Keratinocyte (primary cell): ENCODE data around the gene ADAMTSL5. TPM values are rescaled to one million over a fixed set of nuclear protein-coding genes. Genes with fewer than 3 reads are reported as not detected.

Experiments used
- DNase-seq: peaks from one replicate; pipeline ENCODE4 v3.0.0-alpha.2; 2011; ENCODE audit warnings: low read depth, missing footprints, low spot score
- FAIRE-seq: peaks from 2 replicates; lab custom pipeline; 2011; peaks lifted over from hg19 to GRCh38; lab: Jason Lieb, UNC
- H2AFZ ChIP-seq: 2 replicates; pipeline ENCODE4 v1.6.0; 2012; ENCODE audit warnings: low read length, control low read depth, inconsistent platforms; ENCODE audit not compliant: control insufficient read depth
- H3K27ac ChIP-seq: 2 replicates; pipeline ENCODE4 v1.5.1; 2011; ENCODE audit warnings: low read length; ENCODE audit not compliant: control insufficient read depth, insufficient read depth
- H3K27me3 ChIP-seq: 3 replicates; pipeline ENCODE4 v1.6.0; 2011; ENCODE audit warnings: low read length; ENCODE audit not compliant: control insufficient read depth, insufficient read depth; ENCODE audit errors: extremely low read depth
- H3K36me3 ChIP-seq, 2 experiments: 2 replicates in 1 of 2; 3 replicates in 1 of 2; pipeline ENCODE4 v1.5.1; 2011; ENCODE audit warnings: low read length in 2 of 2, mild to moderate bottlenecking in 1 of 2; ENCODE audit not compliant: control insufficient read depth in 2 of 2, insufficient read depth in 2 of 2; ENCODE audit errors: extremely low read depth in 1 of 2
- H3K4me1 ChIP-seq: 3 replicates; pipeline ENCODE4 v1.5.1; 2011; ENCODE audit warnings: low read length; ENCODE audit not compliant: control insufficient read depth, insufficient read depth; ENCODE audit errors: extremely low read depth
- H3K4me2 ChIP-seq: 3 replicates; pipeline ENCODE4 v1.6.0; 2011; ENCODE audit warnings: low read depth, low read length; ENCODE audit not compliant: control insufficient read depth, insufficient read depth; ENCODE audit errors: extremely low read depth
- H3K4me3 ChIP-seq, 3 experiments: fragments of 200-600 bp in 1 of 3; sonication (generic) in 1 of 3; 2 replicates in 2 of 3; 3 replicates in 1 of 3; pipeline ENCODE4 v1.5.1; 2011 to 2016; ENCODE audit warnings: low read length in 3 of 3, mild to moderate bottlenecking in 3 of 3, control low read depth in 2 of 3, inconsistent platforms in 1 of 3, low read depth in 1 of 3, mixed read lengths in 1 of 3, mixed run types in 1 of 3, moderate library complexity in 1 of 3; ENCODE audit not compliant: control insufficient read depth in 2 of 3, insufficient read depth in 2 of 3; ENCODE audit errors: extremely low read depth in 1 of 3
- H3K79me2 ChIP-seq: 2 replicates; pipeline ENCODE4 v1.6.0; 2012; ENCODE audit warnings: low read length; ENCODE audit not compliant: control insufficient read depth, insufficient read depth
- H3K9ac ChIP-seq: 3 replicates; pipeline ENCODE4 v1.6.0; 2011; ENCODE audit warnings: low read length; ENCODE audit not compliant: control insufficient read depth, insufficient read depth; ENCODE audit errors: extremely low read depth
- H3K9me1 ChIP-seq: 3 replicates; pipeline ENCODE4 v1.6.0; 2011; ENCODE audit warnings: low read length; ENCODE audit not compliant: control insufficient read depth, insufficient read depth; ENCODE audit errors: extremely low read depth
- H3K9me3 ChIP-seq: 2 replicates; pipeline ENCODE4 v1.5.1; 2012; ENCODE audit warnings: low read depth, low read length; ENCODE audit not compliant: control insufficient read depth
- H4K20me1 ChIP-seq: 3 replicates; pipeline ENCODE4 v1.6.0; 2011; ENCODE audit warnings: low read length; ENCODE audit not compliant: control insufficient read depth, insufficient read depth; ENCODE audit errors: extremely low read depth
- CTCF ChIP-seq, 3 experiments: IDR thresholded peaks in 1 of 3; conservative IDR thresholded peaks in 1 of 3; optimal IDR thresholded peaks in 1 of 3; 2 replicates in 2 of 3; 3 replicates in 1 of 3; pipeline versions ENCODE3 to v1.5.1; 2011; ENCODE audit warnings: low read length in 3 of 3, mild to moderate bottlenecking in 3 of 3, moderate library complexity in 2 of 3, control low read depth in 1 of 3, inconsistent platforms in 1 of 3; ENCODE audit not compliant: insufficient read depth in 2 of 3; ENCODE audit errors: extremely low read depth in 1 of 3
- EZH2 ChIP-seq: IDR thresholded peaks from one replicate; pipeline ENCODE4 v1.6.1; 2012; ENCODE audit warnings: inconsistent platforms, mild to moderate bottlenecking, low read length, moderate library complexity
- dilution Hi-C: fragments of 300-500 bp; cut with MboI; formaldehyde crosslinking; loops from one replicate; pipeline ENCODE4 v1.7.0; 2020; ENCODE audit warnings: low sequenced_read_pairs; ENCODE audit not compliant: extremely low pct_ligation_motif_present
- polyA plus RNA-seq, 5 experiments: library from polyadenylated mRNA; depleted of rRNA in 3 of 5; stranded (reverse) in 3 of 5; stranded (forward) in 1 of 5; unstranded in 1 of 5; fragments of >200 nt; gene quantifications; 1 replicate in 1 of 5; 2 replicates in 3 of 5; 3 replicates in 1 of 5; pipeline versions ENCODE4 v1.2.1 to v1.2.3, GENCODE V29; 2011 to 2012; ENCODE audit warnings: missing spikeins in 2 of 5, low read depth in 1 of 5, low replicate concordance in 1 of 5

Gene ADAMTSL5
- polyA plus RNA-seq, 1 donor (not counting 4 experiments of a cell fraction or from before 2014, with no cell fraction given): 4.2 TPM

- DNase-seq: no peak
- H3K4me1 ChIP-seq: peaks cover 17% of the 10 kb centered on the region
- H3K27me3 ChIP-seq: peaks cover 19% of the 10 kb centered on the region
- FAIRE-seq: no peak
- H3K9me1 ChIP-seq: no peaks in the 10 kb centered on the region
- H3K9ac ChIP-seq: no peak overlapping the region
- dilution Hi-C loops: no loop called here
- peak overlapping the region in 2 of 3 experiments; percentile 55 to 69 for H3K4me3 ChIP-seq
- TF ChIP-seq CTCF (optimal IDR thresholded peaks at IDR 0.05 in 1 of 3, IDR thresholded peaks at IDR 0.05 in 1 of 3, conservative IDR thresholded peaks at IDR 0.05 in 1 of 3; ENCODE audit: extremely low read depth in 1 of 3, insufficient read depth in 2 of 3, low read length in 3 of 3) (no peak), EZH2 (no peak)
- H2AFZ ChIP-seq: no peak overlapping the region
- H3K9me3 ChIP-seq: no peaks in the 10 kb centered on the region
- H3K79me2 ChIP-seq: no peaks in the 10 kb centered on the region
- H4K20me1 ChIP-seq: no peaks in the 10 kb centered on the region
- H3K36me3 ChIP-seq: peaks cover 0 to 5% of the 10 kb centered on the region in 2 experiments
- peak overlapping the region; percentile 47 for H3K27ac ChIP-seq
- peak overlapping the region; percentile 75 for H3K4me2 ChIP-seq
Measured at GRCh38 chr19:1507192-1507660, 5.6 kb downstream of the ADAMTSL5 start.

GRCh38 chr19:1505991-1506881, 6.6 kb downstream of the ADAMTSL5 start:
- Histone ChIP-seq H3K4me1 (peaks cover 12% of the 10 kb centered on the region), H3K79me2 (no peaks in the 10 kb centered on the region), H3K9ac (no peak overlapping the region), H4K20me1 (no peaks in the 10 kb centered on the region), H3K9me1 (no peaks in the 10 kb centered on the region), H2AFZ (no peak overlapping the region), H3K36me3 (peaks cover 0 to 5% of the 10 kb centered on the region in 2 experiments), H3K9me3 (no peaks in the 10 kb centered on the region), H3K4me2 (no peak overlapping the region), H3K4me3 (no peak overlapping the region), H3K27ac (no peak overlapping the region), H3K27me3 (peaks cover 19% of the 10 kb centered on the region)
- FAIRE-seq (no peak), DNase-seq (no peak)
- dilution Hi-C loops: no loop called here
- no peak for TF ChIP-seq EZH2
- TF ChIP-seq CTCF (optimal IDR thresholded peaks at IDR 0.05 in 1 of 3, IDR thresholded peaks at IDR 0.05 in 1 of 3, conservative IDR thresholded peaks at IDR 0.05 in 1 of 3; ENCODE audit: extremely low read depth in 1 of 3, insufficient read depth in 2 of 3, low read length in 3 of 3): no peak
